HCT116 (cell line): Measurements from ENCODE around the gene DIP2C. TPM values are rescaled to one million over a fixed set of nuclear protein-coding genes. Genes with fewer than 3 reads are reported as not detected.

Experiments
- ATAC-seq: fragments of 200-7000 bp; cut with Tn5 transposase; 2 replicates; pipeline ENCODE4 v1.9.1; 2020; ENCODE audit warnings: mild to moderate bottlenecking, moderate library complexity
- BruUV-seq: library from RNA; stranded (reverse); fragments of 400-500 nt; replicated peaks from 2 replicates; lab custom pipeline; 2021; lab: Mats Ljungman, UMichigan
- CTCF ChIA-PET: fragments of 300-600 bp; sonication (Branson Sonifier 250); formaldehyde crosslinking; loops from one replicate; lab custom pipeline; 2021; ENCODE audit warnings: antibody characterized with exemption; lab: Charles Lee
- POLR2A ChIA-PET: fragments of 300-600, 350-600 bp; sonication (Branson Sonifier 250); formaldehyde crosslinking; loops from one replicate; lab custom pipeline; 2021; ENCODE audit warnings: antibody characterized with exemption; lab: Charles Lee
- RAD21 ChIA-PET, 2 experiments: fragments of 300-600 bp; sonication (Branson Sonifier 250); formaldehyde crosslinking; loops; one replicate each; lab custom pipeline; 2023; ENCODE audit warnings: low total read pairs in 2 of 2; ENCODE audit not compliant: uncharacterized antibody in 2 of 2, unreplicated experiment in 2 of 2, low non-redundant PET in 1 of 2; lab: Charles Lee
- DNase-seq: peaks from one replicate; pipeline ENCODE4 v3.0.0-alpha.2; 2010; ENCODE audit warnings: low read depth, low spot score
- H2AFZ ChIP-seq: fragments of 200-600 bp; shearing (Covaris generic), sonication (generic); 2 replicates; pipeline ENCODE4 v1.6.1; 2017; ENCODE audit warnings: low read depth, mixed run types, mixed read lengths, antibody characterized with exemption, low read length; ENCODE audit not compliant: poor library complexity, severe bottlenecking
- H3K27ac ChIP-seq: 2 replicates; pipeline ENCODE4 v1.5.1; 2012; ENCODE audit warnings: low read depth, low read length
- H3K27me3 ChIP-seq: fragments of 200-600 bp; sonication (generic); 2 replicates; pipeline ENCODE4 v1.6.1; 2016; ENCODE audit warnings: mixed run types, low read length, mixed read lengths; ENCODE audit not compliant: insufficient read depth
- H3K36me3 ChIP-seq, 2 experiments: fragments of 200-500 bp in 1 of 2; fragments of 200-600 bp in 1 of 2; sonication (Bioruptor generic) in 1 of 2; sonication (generic) in 1 of 2; 2 replicates each; pipeline versions ENCODE4 v1.5.1 to v1.6.1; 2014 to 2016; ENCODE audit warnings: low read length in 2 of 2, inconsistent platforms in 1 of 2, mixed read lengths in 1 of 2, mixed run types in 1 of 2; ENCODE audit not compliant: insufficient read depth in 2 of 2, control insufficient read depth in 1 of 2
- H3K4me1 ChIP-seq, 2 experiments: fragments of 200-600 bp in 1 of 2; sonication (generic) in 1 of 2; 2 replicates each; pipeline versions ENCODE4 v1.5.1 to v1.6.1; 2012 to 2017; ENCODE audit warnings: low read length in 2 of 2, inconsistent platforms in 1 of 2, mild to moderate bottlenecking in 1 of 2, mixed read lengths in 1 of 2, mixed run types in 1 of 2, moderate library complexity in 1 of 2; ENCODE audit not compliant: insufficient read depth in 2 of 2, control insufficient read depth in 1 of 2
- H3K4me2 ChIP-seq: fragments of 200-600 bp; sonication (generic); 2 replicates; pipeline ENCODE4 v1.6.1; 2017; ENCODE audit warnings: mixed run types, low read length, mixed read lengths
- H3K4me3 ChIP-seq, 2 experiments: fragments of 200-600 bp in 1 of 2; sonication (generic) in 1 of 2; replicated peaks in 1 of 2; 2 replicates each; pipeline ENCODE4 v1.5.1; 2011 to 2016; ENCODE audit warnings: low read length in 2 of 2, control low read depth in 1 of 2, low read depth in 1 of 2, mild to moderate bottlenecking in 1 of 2, mixed read lengths in 1 of 2, mixed run types in 1 of 2
- H3K79me2 ChIP-seq: fragments of 200-600 bp; sonication (generic); 2 replicates; pipeline ENCODE4 v1.6.1; 2017; ENCODE audit warnings: mild to moderate bottlenecking, mixed run types, low read length, moderate library complexity, mixed read lengths; ENCODE audit not compliant: insufficient read depth
- H3K9ac ChIP-seq: fragments of 200-600 bp; sonication (generic); 2 replicates; pipeline ENCODE4 v1.6.1; 2016; ENCODE audit warnings: low read length, mixed read lengths
- H3K9me2 ChIP-seq: fragments of 200-600 bp; sonication (generic), shearing (Covaris generic); 2 replicates; pipeline ENCODE4 v1.6.1; 2017; ENCODE audit warnings: mixed run types, mild to moderate bottlenecking, moderate library complexity; ENCODE audit not compliant: insufficient read depth
- H3K9me3 ChIP-seq, 2 experiments: fragments of 200-500 bp in 1 of 2; fragments of 200-600 bp in 1 of 2; sonication (Bioruptor generic) in 1 of 2; sonication (generic) in 1 of 2; 2 replicates each; pipeline ENCODE4 v1.6.1; 2014 to 2017; ENCODE audit warnings: low read length in 2 of 2, mixed read lengths in 2 of 2, inconsistent platforms in 1 of 2, low read depth in 1 of 2, mild to moderate bottlenecking in 1 of 2, mixed run types in 1 of 2, moderate library complexity in 1 of 2; ENCODE audit not compliant: control insufficient read depth in 1 of 2, insufficient read depth in 1 of 2
- H4K20me1 ChIP-seq: fragments of 200-600 bp; sonication (generic), shearing (Covaris generic); 2 replicates; pipeline ENCODE4 v1.6.1; 2017; ENCODE audit warnings: mixed run types, mild to moderate bottlenecking, moderate library complexity; ENCODE audit not compliant: insufficient read depth
- EZH2phosphoT487 ChIP-seq: fragments of 200-600 bp; IDR thresholded peaks from 2 replicates; pipeline ENCODE4 v1.6.1; 2018; ENCODE audit warnings: antibody characterized with exemption, borderline replicate concordance
- REST ChIP-seq: IDR thresholded peaks from 2 replicates; pipeline ENCODE4 v1.6.1; 2012; ENCODE audit warnings: low read depth
- SIN3A ChIP-seq: IDR thresholded peaks from 2 replicates; pipeline ENCODE4 v1.6.1; 2012; ENCODE audit warnings: low read depth
- ZNF274 ChIP-seq: fragments of 200-500 bp; sonication (Bioruptor generic); IDR thresholded peaks from 2 replicates; pipeline ENCODE4 v1.6.1; 2014; ENCODE audit warnings: mild to moderate bottlenecking, low read depth, low read length, inconsistent platforms
- intact Hi-C: fragments of 100-400 bp; cut with micrococcal nuclease; formaldehyde crosslinking; loops from 2 replicates; pipeline ENCODE4 v1.10.0; 2022
- total RNA-seq: library from RNA; stranded (reverse); gene quantifications from one replicate; pipeline ENCODE4 v1.2.1, GENCODE V29; 2021; ENCODE audit not compliant: unreplicated experiment

Gene DIP2C
- total RNA-seq, 1 experiment from 2014 or later: 15.4 TPM

DNA sequence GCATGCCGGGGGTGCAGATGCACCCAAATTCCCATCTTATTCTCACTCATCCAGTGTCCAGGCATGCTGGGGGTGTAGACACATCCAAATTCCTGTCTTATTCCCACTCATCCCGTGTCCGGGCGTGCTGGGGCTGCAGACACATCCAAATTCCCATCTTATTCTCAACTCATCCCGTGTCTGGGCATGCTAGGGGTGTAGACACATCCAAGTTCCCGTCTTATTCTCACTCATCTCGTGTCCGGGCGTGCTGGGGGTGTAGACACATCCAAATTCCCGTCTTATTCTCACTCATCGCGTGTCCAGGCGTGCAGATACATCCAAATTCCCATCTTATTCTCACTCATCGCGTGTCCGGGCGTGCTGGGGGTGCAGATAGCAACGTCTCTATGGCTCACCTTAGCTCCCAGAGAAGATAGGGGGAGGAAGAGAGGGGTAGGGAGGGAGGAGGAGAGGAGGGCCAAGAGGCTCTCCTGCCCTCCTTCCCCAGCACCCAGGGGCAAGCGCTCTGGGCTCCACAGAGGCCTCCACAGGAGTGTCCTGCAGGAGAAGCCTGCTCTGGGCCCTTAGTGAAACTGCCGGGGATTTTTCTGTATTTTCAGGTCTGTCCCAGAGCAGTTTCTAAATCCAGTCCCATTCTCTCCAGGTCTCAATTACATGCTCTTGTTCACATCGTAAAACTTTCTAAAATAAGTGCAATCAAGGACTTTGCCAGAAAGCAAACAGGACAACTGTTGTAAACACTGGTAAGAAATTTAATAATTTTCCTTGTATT is 210.8 kb downstream of the DIP2C start:
- intact Hi-C loops: no loop called here
- RAD21 ChIA-PET: no interaction called here
- Histone ChIP-seq H3K9ac (no peak overlapping the region), H3K9me2 (no peaks in the 10 kb centered on the region), H2AFZ (no peak overlapping the region)
- CTCF ChIA-PET: no interaction called here
- no peak for TF ChIP-seq REST
- TF ChIP-seq, all 23 proteins: peak for 0
- H3K27me3 ChIP-seq: no peaks in the 10 kb centered on the region
- no peak overlapping the region for H3K4me3 ChIP-seq
- ATAC-seq (no peak), DNase-seq (no peak)
- no peaks in the 10 kb centered on the region for H3K79me2 ChIP-seq
- H3K4me2 ChIP-seq: no peak overlapping the region
- H3K9me3 ChIP-seq: no peaks in the 10 kb centered on the region
- H4K20me1 ChIP-seq: no peaks in the 10 kb centered on the region
- no peaks in the 10 kb centered on the region for H3K36me3 ChIP-seq
- POLR2A ChIA-PET: no interaction called here
- H3K27ac ChIP-seq: no peak overlapping the region
- H3K4me1 ChIP-seq: no peaks in the 10 kb centered on the region
- BruUV-seq: no TSS peak

DNA sequence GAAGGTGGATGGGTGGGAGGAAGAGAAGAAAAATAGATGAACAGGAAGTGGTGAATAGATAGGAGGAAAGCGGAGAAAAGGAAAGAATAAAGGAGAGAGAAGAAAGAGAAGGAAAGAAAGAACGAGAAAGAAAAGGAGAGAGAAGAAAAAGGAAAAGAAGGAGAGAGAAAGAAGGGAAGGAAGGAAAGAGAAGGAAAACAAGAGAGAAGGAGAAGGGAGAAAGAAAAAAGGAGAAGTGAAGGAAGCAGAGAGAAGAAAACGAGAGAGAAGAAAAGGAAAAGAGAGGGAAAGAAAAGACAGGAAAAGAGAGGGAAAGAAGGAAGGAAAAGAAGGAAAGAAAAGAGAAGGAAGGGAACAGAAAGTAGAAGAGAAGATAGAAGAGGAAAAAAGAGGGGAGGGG is 211.8 kb downstream of the DIP2C start:
- no peak overlapping the region for H3K9ac ChIP-seq
- ChIA-PET RAD21 (no interaction called here), CTCF (no interaction called here), POLR2A (no interaction called here)
- no TSS peak for BruUV-seq
- no peak overlapping the region for H3K4me2 ChIP-seq
- no peaks in the 10 kb centered on the region for H4K20me1 ChIP-seq
- DNase-seq: no peak
- H2AFZ ChIP-seq: no peak overlapping the region
- H3K36me3 ChIP-seq: no peaks in the 10 kb centered on the region
- H3K4me1 ChIP-seq: no peaks in the 10 kb centered on the region
- H3K9me3 ChIP-seq: no peaks in the 10 kb centered on the region
- H3K9me2 ChIP-seq: no peaks in the 10 kb centered on the region
- H3K27ac ChIP-seq: no peak overlapping the region
- H3K79me2 ChIP-seq: no peaks in the 10 kb centered on the region
- intact Hi-C loops: no loop called here
- H3K27me3 ChIP-seq: no peaks in the 10 kb centered on the region
- ATAC-seq: no peak
- TF ChIP-seq EZH2phosphoT487 (no peak), ZNF274 (no peak), SIN3A (no peak)
- H3K4me3 ChIP-seq: no peak overlapping the region
